Fibroblast of mammary gland (primary cell): ENCODE data around the gene ZNF554.
A peak's percentile ranks its signal among the peaks of the same experiment; 100 is the strongest.

Source experiments
- DNase-seq: peaks from one replicate; pipeline ENCODE4 v3.0.0-alpha.2; 2010; ENCODE audit warnings: low read depth
- H3K4me3 ChIP-seq: 2 replicates; pipeline ENCODE4 v1.5.1; 2011; ENCODE audit warnings: low read depth, mild to moderate bottlenecking, low read length, moderate library complexity; ENCODE audit not compliant: control insufficient read depth
- CTCF ChIP-seq: conservative IDR thresholded peaks from 2 replicates; pipeline ENCODE4 v1.5.1; 2011; ENCODE audit warnings: low read depth, low read length, inconsistent platforms; ENCODE audit not compliant: control insufficient read depth, insufficient read depth

Gene ZNF554

GRCh38 chr19:2827022-2827421, 7.4 kb downstream of the ZNF554 start:
- no peak for TF ChIP-seq CTCF
- no peak overlapping the region for H3K4me3 ChIP-seq
- DNase-seq = no peak

- no peak for TF ChIP-seq CTCF
- H3K4me3 ChIP-seq = no peak overlapping the region
- no peak for DNase-seq
Observed at GRCh38 chr19:2827840-2828489, 8.3 kb downstream of the ZNF554 start.

GRCh38 chr19:2834294-2834871, 14.7 kb downstream of the ZNF554 start:
- no peak overlapping the region for H3K4me3 ChIP-seq
- no peak for TF ChIP-seq CTCF
- no peak for DNase-seq

- no peak for TF ChIP-seq CTCF
- no peak overlapping the region for H3K4me3 ChIP-seq
- DNase-seq = no peak
Observed at GRCh38 chr19:2837430-2837829, 17.8 kb downstream of the ZNF554 start.

GRCh38 chr19:2840794-2841791, 21.4 kb downstream of the ZNF554 start, which contains the start of gene ZNF555:
ZNF555 (plus strand) TSS chr19:2841475; CDS start chr19:2841573, 98 bp downstream.
- peak within 1 kb of the TSS; percentile 70 for H3K4me3 ChIP-seq
- DNase-seq = peak; percentile 99
- peak; percentile 20 for TF ChIP-seq CTCF

- no peak for TF ChIP-seq CTCF
- no peak for DNase-seq
- H3K4me3 ChIP-seq = peak overlapping the region; percentile 70
Observed at GRCh38 chr19:2841855-2842574, 22.3 kb downstream of the ZNF554 start.
